SIG-M5 treated with dmso at 0.1 percent for 504 hours (cell line): ENCODE results near the gene CMIP.
A peak's percentile ranks its signal among the peaks of the same experiment; 100 is the strongest.

Experiments used
- DNase-seq: peaks from one replicate; lab custom pipeline; 2025; ENCODE audit not compliant: unreplicated experiment; lab: John Stamatoyannopoulos, UW

CMIP gene

DNA sequence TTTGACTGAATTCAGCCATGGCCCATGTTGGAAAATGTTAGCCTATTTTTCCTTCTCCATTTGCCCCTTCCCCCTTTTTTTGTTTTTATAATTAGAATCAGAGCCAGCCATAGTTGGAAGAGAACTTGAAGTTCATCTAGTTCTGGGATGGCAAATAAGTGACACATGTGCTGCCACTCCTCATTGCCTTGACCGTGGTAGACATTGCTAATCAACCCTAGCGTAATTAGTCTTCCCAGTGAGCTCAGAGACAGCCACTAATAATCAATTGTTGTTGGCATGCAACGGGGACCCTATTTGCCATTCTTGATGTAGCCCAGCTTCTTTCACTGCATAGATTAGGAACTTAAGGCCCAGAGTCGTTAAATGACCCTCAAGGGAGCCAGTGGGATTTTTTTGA lies 16.6 kb downstream of the CMIP start:
- DNase-seq: no peak

DNA sequence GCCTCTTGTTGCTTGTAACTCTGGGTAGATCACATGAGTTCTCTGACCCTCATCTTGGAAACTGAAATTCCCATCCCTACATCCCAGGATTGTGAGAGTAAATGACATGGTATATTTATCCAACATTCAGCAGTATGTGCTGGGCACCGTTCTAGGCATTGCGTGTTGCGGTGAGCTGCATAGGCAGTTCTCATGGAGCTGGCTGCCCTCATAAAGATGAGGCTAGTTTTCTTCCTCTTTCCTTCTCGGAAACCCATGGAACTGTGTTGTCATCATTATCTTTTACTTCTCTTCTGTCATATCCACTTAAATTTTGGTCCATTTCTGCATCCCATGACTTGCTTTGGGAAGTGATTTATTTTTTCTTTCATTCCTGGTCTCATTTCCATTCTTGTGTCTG lies 17.2 kb downstream of the CMIP start:
- DNase-seq: no peak

DNA sequence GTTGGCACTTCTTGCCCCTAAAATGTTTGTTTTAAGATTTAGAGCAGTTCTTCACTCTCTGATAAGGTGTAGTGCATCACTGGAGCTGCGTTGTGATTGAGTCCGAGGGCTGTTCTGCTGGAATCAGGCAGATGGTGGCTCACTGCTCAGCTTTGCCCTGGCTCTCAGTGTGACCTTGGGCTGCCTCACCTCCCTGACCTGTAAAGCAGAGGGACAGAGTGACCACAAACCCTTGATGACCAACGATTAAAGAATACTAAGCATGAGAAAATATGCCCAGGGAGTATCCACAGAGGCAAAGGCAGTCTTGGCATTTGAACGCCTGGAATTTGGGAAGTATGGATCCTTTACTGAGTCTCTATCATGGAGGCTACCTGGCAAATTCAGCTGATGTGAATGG lies 18.1 kb downstream of the CMIP start:
- no peak for DNase-seq

DNA sequence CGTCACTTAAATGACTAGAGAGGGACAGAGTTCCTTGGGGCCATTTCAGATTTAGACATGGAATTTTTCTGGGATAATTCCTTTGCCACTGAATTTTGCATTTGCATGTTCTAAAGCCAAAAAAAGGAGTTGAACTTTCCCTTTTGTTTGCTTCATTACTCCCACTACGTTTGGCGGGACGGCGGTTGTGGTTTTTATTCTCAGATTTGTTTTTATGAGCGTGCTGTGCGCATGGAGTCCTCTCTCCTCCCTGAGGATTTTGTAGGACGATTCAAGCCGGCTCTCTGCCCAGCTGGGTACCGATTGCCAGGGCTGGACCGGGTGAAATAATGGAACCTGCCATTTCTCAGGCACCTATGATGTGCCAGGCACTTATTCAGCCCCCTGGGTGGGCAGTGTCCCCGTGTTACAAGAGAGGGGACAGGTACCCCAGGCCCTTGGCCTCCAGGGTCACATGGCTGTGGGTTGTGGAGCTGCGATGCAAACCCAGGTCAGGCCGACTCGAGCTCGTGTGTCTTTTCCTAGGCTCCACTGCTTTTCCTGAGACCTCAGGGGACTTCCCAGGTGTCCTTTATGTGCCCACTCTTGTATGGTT lies 18.8 kb downstream of the CMIP start:
- DNase-seq: no peak

DNA sequence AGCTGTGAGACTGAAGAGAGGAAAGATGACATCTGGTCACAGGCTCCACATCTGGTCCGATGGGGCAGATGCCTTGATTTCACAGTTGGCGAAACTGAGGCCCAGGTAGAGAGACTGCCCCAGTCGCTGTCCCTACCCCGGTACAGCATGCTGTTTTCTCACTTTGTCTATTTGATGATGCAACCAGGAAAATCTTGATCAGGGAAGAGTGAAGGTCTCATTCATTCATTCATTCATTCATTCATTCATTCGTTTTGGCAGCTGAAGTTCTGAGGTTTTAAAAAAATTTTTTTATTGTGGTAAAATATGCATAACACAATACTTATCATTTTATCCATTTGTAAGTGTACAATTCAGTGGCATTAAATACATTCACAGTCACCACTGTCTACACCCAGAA lies 19.7 kb downstream of the CMIP start:
- no peak for DNase-seq

DNA sequence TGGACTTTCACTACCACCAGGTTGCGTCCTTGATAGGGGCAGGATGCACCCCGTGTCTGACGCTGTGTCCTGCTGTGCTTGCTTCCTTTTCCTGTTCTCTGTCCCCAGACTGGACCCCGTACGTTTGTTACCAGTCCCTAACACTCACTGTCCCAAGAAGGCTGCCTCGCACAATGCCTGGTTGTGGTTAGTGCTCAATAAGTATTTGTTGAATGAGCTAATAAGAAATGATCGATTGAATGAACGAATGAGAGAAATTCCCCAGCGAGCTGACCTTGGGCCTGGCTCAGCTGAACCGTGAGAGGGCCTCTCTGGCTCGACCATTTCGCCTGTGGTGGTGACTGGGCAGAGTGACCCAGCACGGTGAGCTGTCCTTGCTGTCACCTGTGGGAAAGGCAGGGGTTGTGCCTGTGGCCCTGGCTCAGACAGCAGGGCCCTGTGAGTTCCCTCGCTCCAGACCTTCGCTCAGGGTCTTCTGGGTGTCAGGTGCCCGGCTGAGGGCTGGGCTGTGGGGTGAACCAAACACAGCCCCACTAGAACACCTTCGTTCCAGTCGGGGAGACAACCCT lies 20.9 kb downstream of the CMIP start:
- DNase-seq: no peak

DNA sequence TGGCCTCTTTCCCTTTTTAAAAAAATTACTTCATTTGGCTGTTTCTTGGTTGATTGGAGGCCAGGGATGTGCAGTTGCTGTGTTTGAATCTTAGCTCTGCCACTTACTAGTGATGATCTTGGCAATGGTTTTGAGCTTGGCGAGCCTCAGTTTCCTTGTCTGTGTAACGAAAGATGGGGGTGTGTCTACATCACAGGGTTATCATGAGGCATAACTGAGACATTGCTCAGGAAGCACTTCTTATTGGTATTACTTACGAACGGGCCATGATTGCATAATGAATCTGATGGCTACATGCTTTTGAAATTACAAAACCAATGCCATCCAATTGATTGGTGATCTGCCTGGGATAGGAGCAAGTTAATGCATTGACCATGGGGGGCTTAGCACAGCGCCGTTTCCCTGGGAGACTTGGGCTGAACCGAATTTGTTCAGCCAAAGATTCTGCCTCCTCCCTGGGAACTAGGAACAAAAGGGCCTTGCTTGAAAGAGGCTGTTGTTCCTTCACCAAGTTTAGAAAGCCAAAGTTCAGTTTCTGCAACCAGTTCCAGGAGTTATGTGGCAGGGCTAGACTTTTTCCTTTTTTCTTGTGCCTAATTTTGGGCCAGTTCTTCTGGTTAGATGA lies 21.9 kb downstream of the CMIP start:
- peak; percentile 20 for DNase-seq

DNA sequence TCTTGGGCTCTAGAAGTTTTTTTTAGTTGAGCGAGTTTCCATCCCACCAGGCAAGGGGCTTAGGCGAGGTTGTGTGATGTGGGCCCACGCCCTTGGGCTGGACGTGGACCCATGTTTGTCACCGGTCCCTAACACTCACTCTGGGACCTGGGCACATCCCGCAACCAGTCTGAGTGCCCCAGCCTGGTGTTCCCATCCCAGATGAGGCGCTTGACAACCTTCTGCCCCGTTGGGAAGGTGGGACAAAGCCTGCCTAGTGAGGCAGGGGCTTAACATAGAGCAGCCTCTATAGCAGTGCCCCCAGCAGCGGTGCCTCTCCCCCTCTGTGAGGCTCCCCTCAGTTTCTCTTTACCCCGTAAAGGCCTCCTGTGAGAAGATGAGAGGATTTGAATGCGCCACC lies 22.5 kb downstream of the CMIP start:
- DNase-seq: no peak

DNA sequence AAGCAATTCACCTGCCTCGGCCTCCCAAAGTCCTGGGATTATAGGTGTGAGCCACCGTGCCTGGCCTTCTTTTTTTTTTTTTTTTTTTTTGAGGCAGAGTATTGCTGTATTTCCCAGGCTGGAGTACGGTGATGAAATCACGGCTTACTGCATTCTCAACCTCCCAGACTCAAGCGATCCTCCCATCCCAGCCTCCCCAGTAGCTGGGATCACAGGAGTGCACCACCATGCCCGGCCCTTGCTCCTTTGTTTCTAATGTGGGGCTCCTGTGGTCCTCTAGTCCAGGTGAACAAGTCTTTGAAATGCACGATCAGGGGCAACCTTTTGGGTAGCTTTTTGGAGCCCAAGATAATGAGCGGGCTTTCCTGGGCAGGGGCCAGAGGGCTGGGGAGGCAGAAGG lies 23.2 kb downstream of the CMIP start:
- no peak for DNase-seq

DNA sequence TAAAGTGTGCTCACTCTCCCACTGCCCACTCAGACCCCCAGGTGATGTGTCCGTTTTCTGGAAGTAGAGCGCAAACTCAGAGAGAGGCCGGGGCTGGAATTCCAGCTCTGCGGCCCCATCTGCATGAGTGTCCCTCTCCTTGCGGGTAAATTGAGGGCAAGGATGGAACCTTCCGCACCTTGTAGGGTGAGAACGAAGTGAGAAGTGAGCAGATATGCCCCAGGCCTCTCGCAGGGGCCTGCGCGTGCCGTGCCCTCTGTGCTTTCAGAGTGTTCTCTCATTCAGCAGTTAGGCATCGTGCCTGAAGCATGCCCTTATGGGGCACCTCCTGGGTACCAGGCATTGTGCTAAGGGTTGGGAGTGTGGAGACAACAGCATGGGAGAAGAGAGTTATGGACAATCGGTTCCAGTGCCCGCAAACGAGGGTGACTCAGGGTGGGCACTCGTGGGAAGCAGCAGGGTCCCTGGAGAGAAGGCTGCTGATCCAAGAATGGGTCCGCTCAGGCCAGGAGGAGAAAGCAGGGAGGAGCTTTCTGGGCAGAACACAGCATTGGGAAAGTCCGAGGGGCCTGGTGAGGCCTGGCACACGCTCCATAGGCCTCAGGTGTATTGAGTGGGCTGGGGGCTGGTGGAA lies 23.8 kb downstream of the CMIP start:
- no peak for DNase-seq

DNA sequence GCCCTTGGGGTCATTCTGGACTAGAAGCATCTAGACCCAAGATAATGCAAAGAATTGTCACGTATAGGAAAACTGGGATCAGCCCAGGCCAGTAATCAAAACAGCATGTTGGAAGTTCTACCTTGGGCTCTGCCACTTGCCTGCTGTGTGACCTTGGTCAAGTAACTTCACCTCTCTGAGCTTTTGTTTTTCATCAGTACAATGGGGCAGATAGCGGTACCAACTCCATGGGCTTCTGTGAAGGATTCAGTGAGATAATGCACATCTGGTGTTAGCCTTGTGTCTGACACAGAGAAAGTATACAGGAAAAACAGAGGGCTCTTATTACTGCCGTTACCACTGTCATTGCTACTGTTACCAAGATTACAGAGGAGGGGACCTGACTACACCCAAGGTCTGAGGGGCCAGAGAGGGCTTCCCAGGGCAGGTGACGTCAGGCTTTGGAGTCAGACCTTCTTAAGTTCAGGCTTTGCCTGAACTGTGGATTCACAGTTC lies 24.6 kb downstream of the CMIP start:
- no peak for DNase-seq

DNA sequence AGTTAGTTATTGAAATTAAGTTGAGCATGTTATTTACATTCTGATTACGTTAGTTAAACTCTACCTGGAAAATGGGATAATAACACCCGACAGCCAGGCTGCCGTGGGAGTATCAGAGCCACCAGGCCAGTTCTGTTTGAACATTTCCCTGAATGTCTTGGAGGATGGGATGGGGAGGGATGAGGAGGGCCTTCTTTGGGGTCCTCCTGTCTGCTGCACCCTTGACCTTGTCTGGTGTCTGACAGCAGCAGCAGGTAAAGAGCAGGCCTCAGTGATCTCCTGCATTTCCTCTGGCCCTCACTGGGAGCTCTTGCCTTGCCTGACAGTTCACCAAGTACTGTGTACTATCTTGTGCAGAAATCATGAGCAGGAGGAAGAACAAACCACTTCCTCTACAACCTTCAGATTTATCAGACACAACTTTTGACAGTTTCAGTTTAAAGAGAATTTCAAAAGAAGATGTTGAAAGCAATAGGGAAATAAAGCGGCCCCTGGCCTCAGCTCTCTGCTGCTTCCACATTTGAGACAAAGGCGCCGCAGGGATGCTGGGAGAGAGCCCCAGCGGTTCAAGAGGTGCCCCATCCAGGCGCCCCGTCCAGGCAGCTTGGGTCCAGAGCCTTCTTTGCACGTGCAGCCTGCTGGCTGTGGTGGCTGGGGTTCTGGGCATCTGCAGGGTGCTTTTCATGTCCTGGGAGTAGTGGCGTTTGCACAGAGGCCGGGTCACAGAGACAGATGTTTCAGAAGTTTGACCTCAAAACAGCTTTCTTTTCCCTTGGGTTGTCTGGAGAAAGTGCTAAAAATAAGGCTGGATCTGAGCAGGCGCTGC lies 25.3 kb downstream of the CMIP start:
- DNase-seq: peak; percentile 97

DNA sequence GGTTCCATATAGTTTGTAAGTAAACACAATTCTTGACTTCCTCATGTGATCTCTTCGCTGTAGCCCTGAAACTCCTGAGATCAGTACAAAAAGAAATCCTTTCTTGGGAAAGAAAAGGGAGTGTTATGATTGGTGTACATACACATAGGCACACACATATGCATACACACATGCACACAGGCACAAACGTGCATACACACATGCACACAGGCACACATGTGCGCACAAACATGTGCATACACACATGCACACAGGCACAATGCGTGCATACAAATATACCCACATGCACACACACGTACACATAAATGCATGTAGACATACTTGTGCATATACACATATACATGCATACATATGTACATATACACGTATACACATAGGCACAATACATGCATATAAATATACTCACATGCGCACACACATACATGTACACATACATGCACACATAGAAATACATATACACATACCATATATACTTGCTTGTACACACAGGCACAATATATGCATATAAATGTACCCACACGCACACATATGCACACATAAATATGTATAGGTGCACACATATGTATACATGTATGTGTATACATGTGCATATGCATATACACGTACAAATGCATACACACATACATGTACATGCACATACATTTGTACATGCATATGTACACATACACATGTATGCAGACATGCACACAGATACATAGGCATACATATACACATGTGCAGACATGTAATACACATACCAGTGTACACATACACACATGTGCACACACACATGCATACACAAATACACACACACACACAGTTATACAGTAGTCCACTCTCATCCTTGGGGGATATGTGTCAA lies 26.4 kb downstream of the CMIP start:
- DNase-seq: no peak

DNA sequence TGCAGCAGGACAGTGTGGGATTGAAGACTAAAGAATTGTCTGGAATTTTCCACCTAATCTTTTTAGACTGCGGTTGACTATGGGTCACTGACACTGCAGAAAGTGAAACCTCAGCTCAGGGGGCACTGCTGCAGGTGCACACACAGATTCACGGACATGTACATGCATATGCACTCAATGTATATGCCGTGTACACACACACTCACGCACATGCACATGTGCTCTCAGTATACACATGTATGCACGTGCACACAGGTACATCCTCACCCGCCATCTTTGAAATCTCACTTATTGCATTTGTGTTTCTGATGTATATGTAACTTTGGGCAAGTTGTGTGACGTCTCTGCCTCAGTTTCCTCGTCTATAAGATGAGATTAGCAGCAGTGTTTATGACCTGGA lies 27.3 kb downstream of the CMIP start:
- DNase-seq: no peak

DNA sequence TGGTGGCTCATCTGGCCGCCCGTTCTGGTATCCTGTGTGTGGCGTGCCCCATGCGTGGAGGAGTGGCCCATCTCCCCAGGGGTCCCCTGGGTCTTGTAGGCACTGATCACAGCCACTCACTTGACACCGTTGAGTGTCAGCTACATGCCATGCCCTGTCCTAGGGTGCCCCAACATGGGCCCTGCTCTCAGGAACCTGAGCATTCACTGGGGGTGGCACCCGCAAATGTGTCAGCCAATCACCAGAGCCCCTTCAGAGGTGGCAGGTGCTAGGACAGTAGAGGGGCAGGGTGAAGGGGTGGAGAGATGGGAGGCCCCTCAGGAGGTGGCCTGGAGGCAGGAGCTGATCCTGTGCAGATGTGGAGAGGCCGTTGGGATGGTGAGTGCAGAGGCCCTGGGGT lies 27.8 kb downstream of the CMIP start:
- no peak for DNase-seq

DNA sequence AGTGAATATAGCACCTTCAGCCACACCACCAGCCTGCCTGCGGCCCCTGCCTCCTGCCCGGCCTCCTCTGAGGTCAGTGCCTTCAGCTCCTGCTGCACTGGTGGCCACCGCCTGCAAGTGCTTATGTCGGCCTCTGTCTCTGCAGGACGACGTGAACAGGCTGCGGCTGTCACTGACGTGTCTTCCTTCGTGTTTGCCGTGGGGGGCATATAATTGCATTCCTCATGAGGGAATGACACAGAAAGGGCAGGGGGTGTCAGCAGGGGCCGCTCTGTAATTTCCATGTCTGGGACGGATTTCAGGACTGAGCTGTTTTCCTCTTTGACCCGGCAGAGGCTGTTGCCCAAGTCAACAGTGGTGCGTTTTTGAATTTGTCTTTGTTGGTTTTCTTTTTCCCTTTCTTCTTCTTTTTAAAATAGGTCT lies 28.5 kb downstream of the CMIP start:
- DNase-seq: no peak

DNA sequence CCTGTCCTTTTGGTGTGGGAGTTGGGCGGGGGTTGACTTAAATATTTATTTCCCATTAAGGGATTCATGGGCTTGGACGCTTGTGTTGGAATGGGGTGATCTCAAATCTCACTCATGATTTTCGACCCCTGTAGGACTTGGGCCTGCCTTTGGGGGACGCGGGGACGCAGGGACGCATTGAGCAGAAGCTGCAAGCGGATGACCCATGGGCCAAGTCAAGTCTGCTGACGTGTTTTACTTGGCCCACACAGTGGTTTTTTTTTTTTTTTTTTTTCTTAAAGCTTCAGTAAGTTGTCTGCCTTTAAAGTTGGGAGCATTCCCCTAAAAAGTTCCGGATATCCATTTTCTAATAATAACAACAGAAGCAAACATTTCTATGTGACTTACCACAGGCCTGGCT lies 28.9 kb downstream of the CMIP start:
- no peak for DNase-seq

DNA sequence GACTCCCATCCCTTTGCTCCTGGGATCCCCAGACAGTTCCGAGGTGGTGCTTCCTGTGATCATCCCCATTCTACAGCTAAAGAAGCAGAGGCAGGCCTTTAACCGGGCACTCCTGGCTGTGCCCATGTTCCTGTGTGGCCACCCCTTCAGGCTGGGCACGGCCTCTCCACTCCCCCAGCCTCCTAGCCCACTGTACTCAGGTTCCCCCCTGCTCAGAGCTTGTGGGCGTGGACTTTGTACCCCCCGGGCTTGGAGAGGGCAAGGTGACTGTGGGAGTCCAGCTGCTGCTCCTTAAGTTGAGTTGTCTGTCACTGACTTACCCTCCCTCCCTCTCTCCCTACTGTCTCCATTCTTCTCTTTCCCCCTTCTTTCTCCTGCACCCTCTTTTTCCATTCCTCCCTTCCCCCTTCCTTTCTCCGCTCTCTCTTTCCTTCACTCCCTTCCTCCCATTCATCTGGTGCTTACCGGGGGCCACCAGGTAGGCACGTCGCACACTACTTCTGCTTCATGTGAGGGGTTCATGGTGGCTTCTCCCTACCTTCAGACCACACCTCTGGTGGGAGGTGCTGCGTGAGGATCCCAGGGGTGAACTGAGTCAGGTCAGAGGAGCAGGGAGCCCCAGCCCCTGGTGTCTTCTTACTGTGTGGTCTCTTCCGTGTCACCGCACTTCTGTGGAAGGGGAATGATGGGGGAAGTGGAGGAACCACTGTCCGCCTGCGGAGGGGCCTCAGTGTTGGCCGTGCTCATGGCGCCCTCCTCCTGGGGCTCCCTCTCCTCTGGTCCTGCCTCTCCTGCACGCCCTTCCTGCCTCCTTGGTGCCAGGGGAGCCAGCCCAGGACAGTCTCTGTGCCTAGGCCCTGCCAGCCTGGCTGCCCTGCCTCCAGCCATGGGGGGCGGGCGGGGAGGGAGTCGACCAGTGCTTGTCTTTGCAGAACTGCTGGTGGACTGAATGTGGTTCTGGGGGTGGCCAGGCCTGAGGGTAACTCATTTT lies 29.7 kb downstream of the CMIP start:
- DNase-seq: no peak
